AG09309 (cell line): ENCODE measurements around the gene FAM200B.
A peak's percentile ranks its signal among the peaks of the same experiment; 100 is the strongest.

Source experiments
- DNase-seq: peaks from one replicate; pipeline ENCODE4 v3.0.0-alpha.2; 2010; ENCODE audit warnings: low read depth
- H3K4me3 ChIP-seq: 2 replicates; pipeline ENCODE4 v1.5.1; 2011; ENCODE audit warnings: mild to moderate bottlenecking, low read depth, low read length, moderate library complexity; ENCODE audit not compliant: control insufficient read depth
- CTCF ChIP-seq: IDR thresholded peaks from 2 replicates; pipeline ENCODE4 v1.5.1; 2011; ENCODE audit warnings: mild to moderate bottlenecking, low read depth, low read length, inconsistent platforms; ENCODE audit not compliant: insufficient read depth, control insufficient read depth; ENCODE audit errors: missing control alignments

Gene FAM200B

GRCh38 chr4:15682242-15683142 lies 865 bp downstream of the FAM200B start:
- peak overlapping the region; percentile 86 for H3K4me3 ChIP-seq
- DNase-seq, result no peak
- no peak for TF ChIP-seq CTCF

GRCh38 chr4:15683143-15683495 lies 1.5 kb downstream of the FAM200B start:
- no peak for DNase-seq
- peak overlapping the region; percentile 86 for H3K4me3 ChIP-seq
- no peak for TF ChIP-seq CTCF

- no peak overlapping the region for H3K4me3 ChIP-seq
- no peak for DNase-seq
- no peak for TF ChIP-seq CTCF
These were observed 2.9 kb downstream of the FAM200B start for GRCh38 chr4:15684498-15684897.

- TF ChIP-seq CTCF, result no peak
- no peak overlapping the region for H3K4me3 ChIP-seq
- no peak for DNase-seq
These were observed 6.4 kb downstream of the FAM200B start for GRCh38 chr4:15688051-15688450.

GRCh38 chr4:15689540-15689939 lies 7.9 kb downstream of the FAM200B start:
- H3K4me3 ChIP-seq, result no peak overlapping the region
- no peak for TF ChIP-seq CTCF
- no peak for DNase-seq

GRCh38 chr4:15690020-15690809 lies 8.6 kb downstream of the FAM200B start:
- no peak overlapping the region for H3K4me3 ChIP-seq
- TF ChIP-seq CTCF, result no peak
- DNase-seq, result peak; percentile 77
